ENCODE results near the gene GPC3.

GRCh38 chrX:133881893-133882292 is 103.5 kb downstream of the GPC3 start:
- TF ChIP-seq SALL2 (tag by site-specific recombination; IDR thresholded peaks at IDR 0.05; ENCODE audit: borderline replicate concordance) (no peak), CTCF (tag by site-specific recombination; IDR thresholded peaks at IDR 0.05) (no peak), ZBTB48 (tag by site-specific recombination; IDR thresholded peaks at IDR 0.05) (no peak), ZNF18 (tag by site-specific recombination; IDR thresholded peaks at IDR 0.05) (no peak), ZNF514 (tag by site-specific recombination; IDR thresholded peaks at IDR 0.05) (no peak), ZNF404 (tag by site-specific recombination; IDR thresholded peaks at IDR 0.05) (no peak), ZNF280D (tag by site-specific recombination; IDR thresholded peaks at IDR 0.05) (no peak)

Measured in HEK293 (cell line).